Common myeloid progenitor, CD34-positive (primary cell): ENCODE data around the gene PDE5A.

Source experiments
- CTCF ChIA-PET: fragments of 350-600 bp; sonication (Branson Sonifier 250); formaldehyde crosslinking; loops from one replicate; lab custom pipeline; 2021; ENCODE audit warnings: antibody characterized with exemption; lab: Charles Lee
- POLR2A ChIA-PET: fragments of 350-600 bp; sonication (Branson Sonifier 250); formaldehyde crosslinking; loops from one replicate; lab custom pipeline; 2021; ENCODE audit warnings: antibody characterized with exemption; lab: Charles Lee
- DNase-seq, 3 donors: peaks; one replicate each; pipeline versions ENCODE4 v3.0.0 to v3.0.0-alpha.2; 2013
- H3K27ac ChIP-seq, 2 experiments: 1 replicate in 1 of 2; 2 replicates in 1 of 2; pipeline ENCODE4 v1.7.0; 2013; ENCODE audit warnings: inconsistent platforms in 2 of 2, low read length in 2 of 2, mild to moderate bottlenecking in 2 of 2, low read depth in 1 of 2, moderate library complexity in 1 of 2; ENCODE audit not compliant: severe bottlenecking in 2 of 2, insufficient read depth in 1 of 2, poor library complexity in 1 of 2
- H3K27me3 ChIP-seq, 5 experiments: replicated peaks in 2 of 5; 1 replicate in 3 of 5; 2 replicates in 2 of 5; pipeline versions ENCODE4 v1.6.1 to v1.7.0; 2013; ENCODE audit warnings: low read length in 4 of 5, mild to moderate bottlenecking in 2 of 5, moderate library complexity in 2 of 5, inconsistent platforms in 1 of 5; ENCODE audit not compliant: insufficient read depth in 5 of 5, control insufficient read depth in 4 of 5
- H3K36me3 ChIP-seq, 4 experiments: 1 replicate in 2 of 4; 2 replicates in 2 of 4; pipeline versions ENCODE4 v1.6.1 to v1.7.0; 2013; ENCODE audit warnings: low read length in 3 of 4, control low read depth in 1 of 4, mild to moderate bottlenecking in 1 of 4; ENCODE audit not compliant: control insufficient read depth in 4 of 4, insufficient read depth in 4 of 4
- H3K4me1 ChIP-seq, 4 experiments: 1 replicate in 3 of 4; 2 replicates in 1 of 4; pipeline versions ENCODE4 v1.6.1 to v1.7.1; 2013; ENCODE audit warnings: low read length in 3 of 4, mild to moderate bottlenecking in 3 of 4, control low read depth in 1 of 4, inconsistent platforms in 1 of 4, moderate library complexity in 1 of 4; ENCODE audit not compliant: control insufficient read depth in 4 of 4, insufficient read depth in 4 of 4; ENCODE audit errors: control extremely low read depth in 1 of 4
- H3K4me3 ChIP-seq, 7 experiments: 1 replicate in 4 of 7; 2 replicates in 3 of 7; pipeline versions ENCODE4 v1.5.1 to v1.7.0; 2013; ENCODE audit warnings: mild to moderate bottlenecking in 7 of 7, low read length in 6 of 7, moderate library complexity in 6 of 7, inconsistent platforms in 2 of 7, low read depth in 2 of 7, control low read depth in 1 of 7; ENCODE audit not compliant: insufficient read depth in 4 of 7, control insufficient read depth in 1 of 7; ENCODE audit errors: extremely low read depth in 1 of 7
- H3K9me3 ChIP-seq, 5 experiments: 1 replicate in 4 of 5; 2 replicates in 1 of 5; pipeline versions ENCODE4 v1.6.1 to v1.7.1; 2013; ENCODE audit warnings: low read length in 4 of 5, mild to moderate bottlenecking in 2 of 5, inconsistent platforms in 1 of 5, low read depth in 1 of 5, moderate library complexity in 1 of 5; ENCODE audit not compliant: control insufficient read depth in 4 of 5, insufficient read depth in 2 of 5; ENCODE audit errors: control extremely low read depth in 1 of 5
- WGBS: methylation state at CpG from one replicate; pipeline ENCODE4 v1.1.5; 2013; ENCODE audit not compliant: insufficient coverage; 5-methylcytosine and 5-hydroxymethylcytosine counted together

The PDE5A gene

DNA sequence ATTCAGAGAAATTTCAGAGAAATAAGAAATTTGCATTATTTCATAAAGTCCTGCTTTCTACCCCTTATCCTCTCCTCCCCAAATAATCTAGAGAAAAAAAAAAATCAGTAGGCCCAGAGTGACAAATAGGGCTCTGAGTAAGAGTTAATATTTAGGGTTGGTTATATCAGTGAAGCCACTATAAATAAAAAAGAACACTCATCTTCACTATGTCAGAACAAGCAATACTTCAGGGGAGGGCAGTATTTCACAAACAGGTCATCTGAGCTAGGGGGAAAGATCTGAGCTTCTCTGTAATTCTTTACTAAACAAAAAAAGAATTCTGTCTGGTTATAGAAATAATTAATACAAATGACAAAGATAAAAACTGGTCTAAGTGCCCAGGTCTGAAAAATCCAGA, 39.4 kb downstream of the PDE5A start:
- no peaks in the 10 kb centered on the region for H3K36me3 ChIP-seq
- no peaks in the 10 kb centered on the region for H3K9me3 ChIP-seq
- no peak overlapping the region for H3K27ac ChIP-seq
- H3K4me3 ChIP-seq = no peak overlapping the region
- H3K27me3 ChIP-seq = no peaks in the 10 kb centered on the region
- DNase-seq = no peak
- H3K4me1 ChIP-seq = no peaks in the 10 kb centered on the region
- CTCF ChIA-PET = no interaction called here
- POLR2A ChIA-PET = no interaction called here

DNA sequence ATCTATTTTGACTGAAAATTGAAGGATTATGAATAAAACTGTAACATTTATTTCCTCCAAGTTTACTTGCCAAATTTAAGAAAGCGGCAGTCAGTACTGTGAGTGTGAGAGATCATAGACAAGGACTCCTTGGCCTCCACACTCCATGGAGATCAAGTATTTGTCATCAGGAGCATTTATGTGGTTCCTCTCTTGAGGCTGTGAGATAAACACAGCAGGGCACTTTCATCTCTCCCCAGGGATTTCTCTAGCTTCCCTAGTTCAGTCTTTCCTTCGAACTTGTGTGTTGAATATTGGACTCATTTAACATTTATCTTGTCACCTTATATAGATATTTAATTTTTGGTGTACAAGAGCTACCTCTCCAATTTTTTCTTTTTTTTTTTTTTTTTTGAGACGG, 40.8 kb downstream of the PDE5A start:
- no peaks in the 10 kb centered on the region for H3K27me3 ChIP-seq
- no peaks in the 10 kb centered on the region for H3K36me3 ChIP-seq
- H3K9me3 ChIP-seq = no peaks in the 10 kb centered on the region
- no peak overlapping the region for H3K27ac ChIP-seq
- ChIA-PET POLR2A (no interaction called here), CTCF (no interaction called here)
- H3K4me3 ChIP-seq = no peak overlapping the region
- no CpG with 5 or more reads among the region's 3 CpGs for WGBS
- no peaks in the 10 kb centered on the region for H3K4me1 ChIP-seq
- DNase-seq = no peak

DNA sequence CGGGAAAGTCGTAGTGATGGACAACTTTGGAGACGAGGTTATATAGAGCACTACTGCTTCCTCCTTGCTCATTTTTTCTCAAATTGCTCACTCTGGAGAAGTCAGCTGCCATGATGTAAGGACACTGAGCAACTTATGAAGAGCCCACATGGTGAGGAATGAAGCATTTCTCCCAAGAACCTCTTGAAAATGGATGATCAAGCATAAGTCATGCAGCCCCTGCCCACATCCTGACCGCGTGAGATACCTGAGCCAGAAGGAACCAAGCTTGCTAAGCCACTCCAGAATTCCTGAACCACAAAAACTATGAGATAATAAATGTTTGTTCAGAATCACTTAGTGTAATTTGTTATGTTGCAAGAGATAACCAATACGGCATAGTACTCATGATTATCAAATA, 42.8 kb downstream of the PDE5A start:
- no peaks in the 10 kb centered on the region for H3K27me3 ChIP-seq
- 97% methylated on average over 3 of the region's 6 CpGs for WGBS
- no peaks in the 10 kb centered on the region for H3K9me3 ChIP-seq
- CTCF ChIA-PET = no interaction called here
- no peaks in the 10 kb centered on the region for H3K4me1 ChIP-seq
- H3K36me3 ChIP-seq = no peaks in the 10 kb centered on the region
- POLR2A ChIA-PET = no interaction called here
- no peak for DNase-seq
- no peak overlapping the region for H3K27ac ChIP-seq
- H3K4me3 ChIP-seq = no peak overlapping the region

DNA sequence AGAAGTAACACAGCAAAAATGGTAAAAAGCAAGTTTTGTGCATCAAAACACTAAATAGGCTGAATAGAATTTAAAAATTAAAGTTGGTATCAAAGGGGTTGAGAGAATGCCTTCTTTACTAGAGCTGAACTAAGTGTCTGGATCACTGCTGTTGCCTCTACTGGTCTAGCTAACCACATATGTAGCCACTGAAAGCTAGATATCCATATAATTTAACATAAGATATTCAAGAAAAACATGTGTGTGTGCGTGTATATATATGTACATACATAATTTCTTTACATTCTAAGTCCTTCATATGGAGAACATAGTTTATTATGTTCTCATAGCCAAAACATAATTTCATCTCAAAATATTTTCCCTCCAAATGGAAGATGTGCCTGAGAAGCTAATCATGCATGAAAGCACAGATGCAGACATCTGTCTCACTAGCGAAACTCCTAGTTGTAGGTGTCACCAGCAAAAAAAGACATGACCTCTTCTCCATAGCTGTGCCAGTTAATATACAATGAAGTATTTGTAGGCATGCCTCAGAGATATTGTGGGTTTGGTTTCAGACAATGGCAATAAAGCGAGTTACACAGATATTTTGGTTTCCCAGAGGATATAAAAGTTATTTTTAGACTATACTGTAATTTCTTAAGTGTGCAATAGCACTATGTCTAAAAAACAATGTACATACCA, 47.3 kb downstream of the PDE5A start:
- CTCF ChIA-PET = no interaction called here
- Histone ChIP-seq H3K4me3 (no peak overlapping the region), H3K36me3 (no peaks in the 10 kb centered on the region), H3K27ac (no peak overlapping the region), H3K9me3 (no peaks in the 10 kb centered on the region), H3K27me3 (no peaks in the 10 kb centered on the region), H3K4me1 (no peaks in the 10 kb centered on the region)
- POLR2A ChIA-PET = no interaction called here
- DNase-seq = no peak
- no CpG with 5 or more reads among the region's 3 CpGs for WGBS

DNA sequence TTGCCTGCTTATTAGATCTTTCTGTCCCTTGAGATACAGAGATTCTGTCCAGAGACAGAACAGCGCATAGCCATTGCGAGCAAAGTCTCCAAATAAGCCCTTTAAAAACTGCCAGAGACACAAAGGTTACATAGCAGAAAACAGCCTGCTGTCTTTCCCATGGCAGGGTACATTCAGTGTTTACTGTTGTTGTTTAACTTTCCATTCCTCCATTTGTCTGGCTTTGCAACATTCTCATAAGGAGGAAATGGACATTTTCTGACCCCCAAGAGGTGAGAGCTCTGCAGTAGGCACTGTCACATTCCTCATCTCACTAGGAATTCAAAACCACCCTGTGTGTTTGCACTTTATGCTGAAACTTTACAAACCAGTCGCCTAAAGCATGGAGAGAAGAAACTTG, 48.3 kb downstream of the PDE5A start:
- H3K27ac ChIP-seq = no peak overlapping the region
- CTCF ChIA-PET = interaction anchor here (0.6 kb wide), 2 partner anchors 11 to 277 kb away, joined by 4 read pairs; no protein-coding TSS in a partner anchor
- no peak for DNase-seq
- H3K27me3 ChIP-seq = no peaks in the 10 kb centered on the region
- no peaks in the 10 kb centered on the region for H3K4me1 ChIP-seq
- no peak overlapping the region for H3K4me3 ChIP-seq
- WGBS = 86% methylated on average over 3 of the region's 3 CpGs
- H3K9me3 ChIP-seq = no peaks in the 10 kb centered on the region
- POLR2A ChIA-PET = no interaction called here
- H3K36me3 ChIP-seq = no peaks in the 10 kb centered on the region

DNA sequence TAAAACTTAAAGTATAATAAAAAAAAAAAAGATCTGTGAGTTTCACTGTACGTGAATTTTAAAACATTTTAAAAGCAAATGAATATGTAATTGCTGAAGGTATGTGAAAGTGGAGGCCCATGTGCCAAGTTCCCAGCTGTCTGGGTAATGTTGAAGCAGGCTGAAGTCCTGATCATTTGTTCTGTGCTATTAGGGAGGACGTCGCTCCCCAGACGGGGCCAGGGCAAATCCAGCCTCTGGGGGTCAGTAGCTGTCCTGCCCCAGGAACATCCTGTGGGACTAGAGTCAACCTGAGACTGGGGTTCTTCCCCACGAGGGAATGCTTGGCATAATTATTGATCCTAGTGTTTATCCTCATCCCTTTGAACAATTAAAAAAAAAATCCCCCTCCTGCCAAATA, 48.8 kb downstream of the PDE5A start:
- no peaks in the 10 kb centered on the region for H3K36me3 ChIP-seq
- POLR2A ChIA-PET = no interaction called here
- DNase-seq = no peak
- WGBS = 97% methylated on average over 4 of the region's 5 CpGs
- no peaks in the 10 kb centered on the region for H3K27me3 ChIP-seq
- CTCF ChIA-PET = interaction anchor here (0.6 kb wide), 2 partner anchors 11 to 277 kb away, joined by 4 read pairs; no protein-coding TSS in a partner anchor
- H3K27ac ChIP-seq = no peak overlapping the region
- H3K9me3 ChIP-seq = no peaks in the 10 kb centered on the region
- H3K4me3 ChIP-seq = no peak overlapping the region
- no peaks in the 10 kb centered on the region for H3K4me1 ChIP-seq

DNA sequence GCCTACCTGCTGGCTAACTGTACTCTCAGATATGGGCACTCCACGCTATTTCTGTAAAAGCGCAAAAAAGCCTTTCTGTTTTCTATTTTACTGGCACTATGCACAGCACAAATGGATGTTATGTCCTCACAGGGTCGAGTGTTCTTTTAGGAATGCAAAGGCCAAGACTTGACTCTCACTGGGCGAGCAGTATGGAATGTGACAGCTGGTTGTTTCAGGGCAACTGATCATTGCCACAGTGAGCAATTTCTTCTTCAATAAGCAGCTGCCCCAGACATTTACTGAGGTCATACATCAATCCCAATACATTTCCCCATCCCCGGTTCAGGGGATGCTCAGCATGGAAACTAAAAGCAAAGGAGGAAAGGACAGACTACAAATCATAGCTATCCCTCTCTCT, 58.2 kb downstream of the PDE5A start:
- POLR2A ChIA-PET = no interaction called here
- Histone ChIP-seq H3K36me3 (no peaks in the 10 kb centered on the region), H3K27me3 (peaks cover 0 to 4% (median 0%) of the 10 kb centered on the region in 5 experiments), H3K27ac (no peak overlapping the region), H3K4me1 (no peaks in the 10 kb centered on the region), H3K4me3 (no peak overlapping the region), H3K9me3 (no peaks in the 10 kb centered on the region)
- 90% methylated on average over 4 of the region's 5 CpGs for WGBS
- CTCF ChIA-PET = interaction anchor here (1.0 kb wide), 1 partner anchor 12 kb away, joined by 3 read pairs; no protein-coding TSS in a partner anchor
- no peak for DNase-seq
